ENCODE data around the gene FAM117A.
A peak's percentile ranks its signal among the peaks of the same experiment; 100 is the strongest.

Gene FAM117A

GRCh38 chr17:49707246-49707607, 56.7 kb downstream of the FAM117A start:
- no peak for DNase-seq

DNA sequence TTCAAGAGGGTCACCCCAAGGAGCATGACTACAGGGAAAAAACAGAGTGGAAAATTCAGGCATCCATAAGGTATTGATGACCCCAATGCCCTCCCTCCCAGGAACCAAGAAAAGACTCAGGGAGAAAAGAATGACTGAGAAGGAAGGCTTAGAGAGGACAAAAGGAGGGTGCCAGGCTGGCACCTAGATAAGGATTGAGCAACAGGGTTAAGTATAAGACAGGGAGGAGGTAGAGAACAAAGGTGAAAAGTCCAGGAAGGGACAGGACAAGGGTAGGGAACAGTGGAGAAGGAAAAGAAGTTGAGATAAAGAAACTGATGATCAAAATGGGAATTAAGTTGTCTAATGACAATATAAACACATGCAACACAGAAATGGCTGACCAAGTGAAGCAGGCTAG, 58.7 kb downstream of the FAM117A start:
- no peak for DNase-seq

DNA sequence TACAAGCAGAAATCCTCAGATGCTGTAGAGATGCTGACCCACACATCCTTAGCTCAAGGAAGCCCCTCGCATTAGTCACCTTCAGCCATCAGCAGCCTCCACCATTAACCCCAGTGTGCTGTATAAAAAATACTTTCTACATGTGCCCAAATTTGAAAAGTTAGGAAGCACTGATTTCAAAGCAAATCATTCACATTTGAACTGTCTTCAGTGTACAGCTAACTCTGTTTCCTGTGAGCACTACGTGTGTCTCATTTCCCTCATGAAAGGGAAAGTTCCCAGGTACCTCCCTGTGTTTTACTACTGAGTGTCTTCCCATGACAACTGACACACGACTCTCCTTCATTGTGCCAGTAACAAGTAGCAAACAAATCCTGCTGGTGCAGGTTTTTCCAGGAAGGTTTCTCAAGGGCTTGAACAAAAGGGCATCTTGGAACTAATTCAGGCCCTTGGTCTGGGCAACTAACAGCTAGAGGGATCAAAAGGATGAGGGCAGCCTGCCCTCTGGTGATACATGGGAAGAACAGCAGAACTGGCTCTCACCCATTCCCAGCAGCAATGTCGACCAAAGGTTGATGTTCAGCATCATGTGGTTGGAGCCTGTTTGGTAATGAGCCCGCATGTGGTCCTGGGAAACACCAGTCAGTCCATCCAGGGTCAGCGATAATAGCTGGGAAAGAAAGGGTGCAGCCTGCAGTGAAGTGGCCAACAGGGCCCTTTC, 60.2 kb downstream of the FAM117A start:
- peak; percentile 54 for DNase-seq

DNA sequence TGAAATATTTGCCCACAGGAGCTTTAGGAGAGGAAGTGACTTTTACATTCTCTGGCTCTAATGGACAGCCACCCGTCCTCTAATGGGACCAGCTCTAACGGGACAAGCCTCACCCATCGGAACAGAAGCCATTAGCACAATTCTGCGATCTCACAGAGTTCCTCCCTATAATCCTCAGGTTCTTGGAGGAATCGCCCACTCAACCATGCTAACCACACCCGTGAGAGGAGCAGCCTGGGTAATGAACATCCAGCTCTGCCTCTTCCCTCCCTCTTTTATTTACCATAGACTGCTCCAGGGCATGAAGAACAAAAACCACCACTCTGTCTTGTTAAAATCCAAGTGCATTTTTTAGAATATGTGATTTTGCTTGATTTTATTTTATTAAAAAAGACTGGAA, 63.0 kb downstream of the FAM117A start:
- DNase-seq = peak; percentile 21

GRCh38 chr17:49699966-49700575, 63.9 kb downstream of the FAM117A start:
- DNase-seq = peak; percentile 97

DNA sequence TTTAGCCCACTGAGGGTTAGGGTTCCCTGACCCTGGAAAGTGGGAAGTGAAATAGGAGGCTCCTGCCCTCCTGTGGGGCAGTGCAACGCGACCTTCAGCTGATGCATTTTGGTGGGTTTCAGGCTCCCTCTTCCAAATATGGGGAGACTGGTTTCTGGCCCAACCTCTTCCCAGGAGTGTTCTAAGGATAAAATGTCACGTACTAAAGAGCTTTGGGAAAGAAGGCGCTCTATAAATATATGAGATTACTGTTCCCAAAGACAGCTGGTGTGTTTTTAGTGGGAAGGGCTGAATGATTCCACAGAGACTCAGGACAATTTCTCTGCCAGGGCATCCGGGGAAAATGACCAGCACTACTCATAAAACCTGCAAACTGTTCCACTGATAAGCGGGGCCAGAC, 65.9 kb downstream of the FAM117A start:
- DNase-seq = no peak

DNA sequence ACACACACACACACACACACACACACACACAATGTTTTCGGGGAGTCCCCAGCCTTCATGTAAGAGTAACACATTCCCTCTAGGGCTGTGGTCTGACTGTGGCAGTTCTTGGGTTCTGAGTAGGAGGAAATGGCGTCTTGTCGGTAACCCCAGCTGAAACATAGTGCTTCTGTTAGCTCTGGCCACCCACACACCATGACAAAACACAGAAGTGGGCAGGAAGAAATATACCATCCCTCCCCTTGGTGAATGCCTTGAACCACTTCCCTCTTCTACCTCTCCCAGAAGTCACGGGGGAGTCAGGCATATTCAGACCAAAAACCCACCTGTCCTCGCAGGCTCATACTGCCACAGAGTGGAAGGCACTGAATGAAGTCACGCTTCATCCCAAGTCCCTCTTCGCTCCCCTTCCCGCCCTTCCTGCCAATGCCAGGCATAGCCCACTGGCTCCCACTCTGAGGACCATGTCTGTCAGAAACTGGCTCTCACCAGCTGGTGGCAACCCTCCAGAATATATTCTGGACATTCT, 67.6 kb downstream of the FAM117A start:
- DNase-seq = no peak

GRCh38 chr17:49695698-49696232, 68.2 kb downstream of the FAM117A start:
- DNase-seq = no peak

DNA sequence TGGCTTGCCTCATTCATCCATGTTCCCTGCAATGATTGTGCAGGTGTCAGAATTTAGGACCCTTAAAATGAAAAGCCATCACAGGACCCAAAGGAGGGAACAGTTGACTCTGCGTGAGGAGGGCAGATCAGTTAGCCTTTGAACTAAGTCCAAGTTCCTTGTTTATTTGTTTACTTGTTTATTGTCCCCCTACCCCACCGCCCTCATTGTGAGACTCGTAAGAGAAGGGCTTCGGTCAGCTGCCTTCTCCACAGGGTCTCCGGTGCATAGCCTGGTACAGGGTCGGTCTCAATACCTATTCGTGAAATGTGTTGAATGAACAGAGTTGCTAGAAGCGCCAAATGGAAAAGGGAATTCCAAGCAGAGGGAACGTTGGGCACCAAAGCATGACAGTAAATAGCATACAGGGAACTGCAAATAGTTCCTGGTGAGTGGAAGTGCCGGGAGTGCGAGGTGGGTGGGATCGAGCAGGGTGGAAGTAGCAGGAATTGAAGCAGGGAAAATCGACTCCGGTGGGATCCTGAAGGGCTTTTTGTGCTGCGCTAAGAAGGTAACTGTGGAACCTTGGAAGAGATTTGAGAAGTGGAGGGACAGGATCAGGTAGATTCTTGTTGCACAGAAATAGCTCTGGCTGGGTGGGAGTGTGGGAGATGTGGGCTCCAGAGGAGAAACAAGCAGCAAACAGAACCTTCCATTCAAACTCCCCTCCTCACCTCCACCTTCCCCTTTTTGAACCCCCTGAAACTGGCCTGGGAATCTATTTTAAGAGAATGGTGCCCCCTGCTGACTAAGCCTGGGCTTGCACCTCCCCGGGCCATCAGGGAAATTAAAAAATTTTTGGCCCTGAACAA, 68.9 kb downstream of the FAM117A start:
- peak; percentile 55 for DNase-seq

DNA sequence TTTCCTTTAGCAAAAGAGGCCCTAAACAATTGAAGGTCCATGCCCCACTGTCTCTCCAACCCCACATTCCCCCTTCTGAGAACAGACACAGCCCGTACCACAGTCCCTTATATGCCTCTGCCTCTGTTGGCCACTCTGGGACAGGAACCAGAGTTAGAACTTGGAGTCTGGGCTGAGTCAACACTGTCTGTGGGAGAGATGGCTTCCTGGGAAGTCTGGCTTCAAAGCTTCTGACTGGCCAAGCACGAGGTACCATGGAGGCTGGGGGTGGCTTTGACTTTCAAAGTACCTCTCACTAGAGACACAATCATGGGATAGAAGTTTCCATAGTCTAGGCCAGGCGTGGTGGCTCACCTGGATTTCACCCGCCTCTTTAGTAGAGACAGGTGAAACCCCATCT, 71.2 kb downstream of the FAM117A start:
- no peak for DNase-seq

DNA sequence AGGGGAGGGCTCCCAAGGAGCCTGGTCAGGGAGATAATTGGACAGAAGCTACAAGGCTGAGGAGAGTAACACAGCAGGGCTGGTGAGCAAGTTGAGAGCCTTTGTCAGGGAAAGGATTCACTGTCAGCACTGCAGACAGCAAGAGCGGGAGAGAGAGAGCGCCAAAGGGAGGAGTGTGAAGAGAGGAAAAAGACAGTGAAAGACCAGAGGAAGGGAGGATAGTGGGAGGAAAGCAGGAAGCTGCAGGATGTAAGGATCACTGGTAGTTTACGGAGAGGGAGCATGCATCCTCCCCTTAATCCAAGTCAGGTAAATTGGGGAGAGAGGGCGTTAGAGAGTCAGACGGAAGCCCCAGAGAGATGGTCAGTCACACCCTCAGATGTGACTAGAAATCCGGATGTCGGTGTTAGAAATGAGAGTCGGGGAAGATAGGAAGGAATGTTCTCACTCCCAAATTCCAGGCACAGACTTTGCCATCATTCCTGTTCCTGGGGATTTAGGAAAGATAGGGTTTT, 72.2 kb downstream of the FAM117A start:
- DNase-seq = no peak

GRCh38 chr17:49691086-49691676, 72.8 kb downstream of the FAM117A start:
- DNase-seq = no peak

DNA sequence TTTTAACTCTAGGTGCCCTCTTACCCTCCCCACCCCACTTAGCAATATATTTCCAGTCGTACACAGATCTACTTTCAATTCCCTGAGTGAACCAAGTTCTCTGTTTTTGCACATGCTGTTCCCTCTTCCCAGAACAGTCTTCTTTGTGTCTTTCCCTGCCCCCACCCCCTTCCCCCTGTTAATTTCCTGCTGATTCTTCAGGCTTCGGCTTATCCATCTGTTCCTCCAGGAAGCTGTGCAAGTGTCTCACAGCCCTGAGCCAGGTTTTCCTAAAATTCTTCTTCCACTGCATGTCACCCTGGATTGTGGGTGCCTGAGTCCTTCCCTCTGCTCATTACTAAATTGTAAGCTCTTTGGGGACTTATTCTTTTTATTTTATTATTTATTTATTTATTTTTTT, 73.7 kb downstream of the FAM117A start:
- DNase-seq = peak; percentile 24

DNA sequence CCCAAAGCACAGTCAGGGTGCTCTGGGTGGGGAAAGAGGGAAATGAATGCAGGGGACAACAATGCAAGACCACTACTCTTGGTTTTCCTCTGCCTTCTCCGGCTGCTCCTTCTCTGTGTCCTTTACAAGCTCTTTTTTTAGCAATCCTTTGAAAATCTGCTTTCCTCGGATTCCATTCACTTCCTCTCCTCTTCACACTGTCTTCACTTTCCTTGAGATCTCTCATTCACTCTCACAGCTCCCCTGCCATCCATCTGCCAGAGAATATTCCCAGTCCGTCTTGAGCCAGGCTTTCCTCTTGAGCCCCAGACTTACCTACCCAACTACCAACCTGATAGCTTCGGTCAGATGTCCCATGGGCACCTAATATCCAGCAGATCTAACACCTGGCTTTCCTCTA, 75.1 kb downstream of the FAM117A start:
- no peak for DNase-seq

- DNase-seq = no peak
Measured at GRCh38 chr17:49687878-49688491, 75.9 kb downstream of the FAM117A start.

- DNase-seq = peak; percentile 81
Measured at GRCh38 chr17:49681106-49681979, 82.6 kb downstream of the FAM117A start.

- peak; percentile 96 for DNase-seq
Measured at GRCh38 chr17:49680314-49680713, 83.6 kb downstream of the FAM117A start.

GRCh38 chr17:49677933-49678847, 85.7 kb downstream of the FAM117A start, which contains the start of gene SPOP:
Gene SPOP, minus strand, starts transcription at chr17:49678097. Its CDS starts 55,287 bp downstream, at chr17:49622810.
- DNase-seq = peak; percentile 99

DNA sequence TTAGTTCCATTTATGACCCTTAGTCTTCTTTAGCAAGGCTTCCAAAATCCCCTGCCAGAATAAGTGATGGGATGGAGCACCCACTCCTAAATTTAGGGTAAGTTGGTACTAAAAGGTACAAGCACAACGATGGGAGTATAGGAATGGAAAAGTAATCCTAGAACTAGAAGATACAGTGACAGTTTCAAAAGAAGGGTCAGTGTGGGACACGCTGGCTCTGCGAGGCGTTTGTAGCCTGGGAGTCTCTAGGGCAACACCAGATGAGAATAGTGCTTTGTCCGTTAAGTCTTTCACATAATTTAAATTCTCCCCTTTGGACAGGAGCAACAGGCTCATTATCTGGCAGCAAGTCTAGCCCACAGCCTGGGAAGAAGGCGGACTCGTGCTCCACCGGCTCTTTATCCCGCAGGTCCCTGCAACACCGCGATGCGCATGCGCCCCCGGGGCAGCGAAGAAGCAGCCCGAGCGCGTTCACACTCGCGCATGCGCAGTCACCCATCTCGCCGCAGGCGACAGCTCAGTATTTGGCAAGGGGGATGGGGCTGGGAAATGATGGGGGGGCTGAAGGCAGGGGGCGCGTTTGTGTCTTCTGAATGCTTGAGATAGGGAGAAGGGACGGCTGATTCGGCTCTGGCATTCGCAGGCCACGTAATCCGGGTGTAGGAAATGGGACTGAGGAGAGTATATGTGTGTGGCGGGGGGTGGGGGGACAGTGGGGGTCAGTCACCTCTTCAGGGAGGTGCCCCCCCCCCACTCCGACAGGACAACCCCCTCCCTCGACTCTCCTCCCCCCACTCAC, 86.6 kb downstream of the FAM117A start:
- peak; percentile 92 for DNase-seq
